HepG2 (cell line): ENCODE measurements around the gene EFHD2. TPM values are rescaled to one million over a fixed set of nuclear protein-coding genes. Genes with fewer than 3 reads are reported as not detected.

ENCODE experiments used
- FOXA3 ChIP-seq: IDR thresholded peaks from 2 replicates; pipeline ENCODE4 v1.6.1; 2016; ENCODE audit warnings: missing genetic modification reagents, missing compliant biosample characterization
- HHEX ChIP-seq: IDR thresholded peaks from 2 replicates; pipeline ENCODE4 v1.6.1; 2016; ENCODE audit warnings: control low read depth
- HNRNPH1 ChIP-seq: fragments of 200-400 bp; formaldehyde crosslinking; optimal IDR thresholded peaks from 2 replicates; pipeline ENCODE3; 2017; ENCODE audit warnings: mild to moderate bottlenecking, low read depth, low read length
- ISX ChIP-seq: sonication (generic); formaldehyde crosslinking; conservative IDR thresholded peaks from 2 replicates; pipeline ENCODE4 v1.5.0; 2020; ENCODE audit warnings: missing genetic modification reagents
- KDM3A ChIP-seq: IDR thresholded peaks from 2 replicates; pipeline ENCODE4 v1.6.1; 2018; ENCODE audit warnings: low read depth, missing compliant biosample characterization
- KLF12 ChIP-seq: sonication (generic); formaldehyde crosslinking; IDR thresholded peaks from 2 replicates; pipeline ENCODE4 v1.4.0; 2020; ENCODE audit warnings: missing genetic modification reagents, borderline replicate concordance
- MTA1 ChIP-seq: sonication (generic); formaldehyde crosslinking; IDR thresholded peaks from 2 replicates; pipeline ENCODE4 v1.4.0; 2020; ENCODE audit warnings: missing genetic modification reagents, mild to moderate bottlenecking, borderline replicate concordance
- ZKSCAN8 ChIP-seq: IDR thresholded peaks from 2 replicates; pipeline ENCODE4 v1.6.1; 2016; ENCODE audit warnings: borderline replicate concordance, missing genetic modification reagents, missing compliant biosample characterization
- ZNF276 ChIP-seq: sonication (generic); formaldehyde crosslinking; IDR thresholded peaks from 2 replicates; pipeline ENCODE4 v1.4.0; 2020; ENCODE audit warnings: mild to moderate bottlenecking, low read depth, missing genetic modification reagents
- ZNF503 ChIP-seq: sonication (generic); formaldehyde crosslinking; IDR thresholded peaks from 2 replicates; pipeline ENCODE4 v1.4.0; 2020; ENCODE audit warnings: missing genetic modification reagents
- ZNF556 ChIP-seq: sonication (generic); formaldehyde crosslinking; IDR thresholded peaks from 2 replicates; pipeline ENCODE4 v1.4.0; 2020; ENCODE audit warnings: mild to moderate bottlenecking, missing genetic modification reagents, borderline replicate concordance
- ZNF710 ChIP-seq: sonication (generic); formaldehyde crosslinking; IDR thresholded peaks from 2 replicates; pipeline ENCODE4 v1.5.0; 2020; ENCODE audit warnings: mild to moderate bottlenecking, missing genetic modification reagents, borderline replicate concordance
- ZNF839 ChIP-seq: sonication (generic); formaldehyde crosslinking; IDR thresholded peaks from 2 replicates; pipeline ENCODE4 v1.4.0; 2020; ENCODE audit warnings: missing genetic modification reagents, mild to moderate bottlenecking, borderline replicate concordance
- polyA plus RNA-seq, 8 experiments: library from polyadenylated mRNA; depleted of rRNA in 3 of 8; stranded (reverse) in 7 of 8; unstranded in 1 of 8; fragments of >200 nt; fragmentation: Illumina TruSeq in 4 of 8; extraction: Trizol in 4 of 8; gene quantifications; 2 replicates each; pipeline versions ENCODE4 v1.2.1 to v1.2.3, GENCODE V29; 2011 to 2016; ENCODE audit warnings: low read depth in 4 of 8, missing spikeins in 1 of 8, mixed read lengths in 1 of 8; ENCODE audit not compliant: insufficient read depth in 1 of 8
- total RNA-seq, 5 experiments: library from RNA; depleted of rRNA; stranded (reverse); fragments of >200 nt; fragmentation: Illumina TruSeq; extraction: Trizol; gene quantifications; 2 replicates each; pipeline ENCODE4 v1.2.3, GENCODE V29; 2016; ENCODE audit warnings: low read depth in 1 of 5
- TF ChIP-seq, protein P1 (sequence below): sonication (generic); formaldehyde crosslinking; IDR thresholded peaks from 2 replicates; pipeline ENCODE4 v1.5.0; 2020; ENCODE audit warnings: mild to moderate bottlenecking, missing genetic modification reagents
- TF ChIP-seq, protein P2 (sequence below): sonication (generic); formaldehyde crosslinking; IDR thresholded peaks from 2 replicates; pipeline ENCODE4 v1.5.1; 2020; ENCODE audit warnings: mild to moderate bottlenecking, missing genetic modification reagents, moderate library complexity

EFHD2 gene
- total and polyA plus RNA-seq, 2 of the 13 experiments (the other 11 are each of a cell fraction or from before 2014, with no cell fraction given) = 9.4 to 12.7 TPM

GRCh38 chr1:15370781-15371520 is 38.7 kb upstream of the EFHD2 start (continued):
- TF ChIP-seq ZNF276 (CRISPR knock-in tag) (no peak), ZNF556 (CRISPR knock-in tag) (0 out of 2 replicates have a peak, but pooled peaks have one; percentile 14), ZNF503 (no peak), ZKSCAN8 (CRISPR knock-in tag) (peak; percentile 99), ISX (CRISPR knock-in tag) (no peak), KDM3A (CRISPR knock-in tag) (0 out of 2 replicates have a peak, but pooled peaks have one; percentile 46), ZNF839 (CRISPR knock-in tag) (no peak), MTA1 (CRISPR knock-in tag) (peak; percentile 44; the same call in 1 of the 2 replicates), ZNF710 (CRISPR knock-in tag) (peak; percentile 50; the same call in 1 of the 2 replicates), KLF12 (CRISPR knock-in tag) (no peak), FOXA3 (no peak), HNRNPH1 (no peak), HHEX (no peak)
- TF ChIP-seq, protein P1, sequence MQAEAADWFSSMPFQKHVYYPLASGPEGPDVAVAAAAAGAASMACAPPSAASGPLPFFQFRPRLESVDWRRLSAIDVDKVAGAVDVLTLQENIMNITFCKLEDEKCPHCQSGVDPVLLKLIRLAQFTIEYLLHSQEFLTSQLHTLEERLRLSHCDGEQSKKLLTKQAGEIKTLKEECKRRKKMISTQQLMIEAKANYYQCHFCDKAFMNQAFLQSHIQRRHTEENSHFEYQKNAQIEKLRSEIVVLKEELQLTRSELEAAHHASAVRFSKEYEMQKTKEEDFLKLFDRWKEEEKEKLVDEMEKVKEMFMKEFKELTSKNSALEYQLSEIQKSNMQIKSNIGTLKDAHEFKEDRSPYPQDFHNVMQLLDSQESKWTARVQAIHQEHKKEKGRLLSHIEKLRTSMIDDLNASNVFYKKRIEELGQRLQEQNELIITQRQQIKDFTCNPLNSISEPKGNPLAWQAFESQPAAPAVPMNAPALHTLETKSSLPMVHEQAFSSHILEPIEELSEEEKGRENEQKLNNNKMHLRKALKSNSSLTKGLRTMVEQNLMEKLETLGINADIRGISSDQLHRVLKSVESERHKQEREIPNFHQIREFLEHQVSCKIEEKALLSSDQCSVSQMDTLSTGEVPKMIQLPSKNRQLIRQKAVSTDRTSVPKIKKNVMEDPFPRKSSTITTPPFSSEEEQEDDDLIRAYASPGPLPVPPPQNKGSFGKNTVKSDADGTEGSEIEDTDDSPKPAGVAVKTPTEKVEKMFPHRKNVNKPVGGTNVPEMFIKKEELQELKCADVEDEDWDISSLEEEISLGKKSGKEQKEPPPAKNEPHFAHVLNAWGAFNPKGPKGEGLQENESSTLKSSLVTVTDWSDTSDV (CRISPR knock-in tag) = no peak
- TF ChIP-seq, protein P2, sequence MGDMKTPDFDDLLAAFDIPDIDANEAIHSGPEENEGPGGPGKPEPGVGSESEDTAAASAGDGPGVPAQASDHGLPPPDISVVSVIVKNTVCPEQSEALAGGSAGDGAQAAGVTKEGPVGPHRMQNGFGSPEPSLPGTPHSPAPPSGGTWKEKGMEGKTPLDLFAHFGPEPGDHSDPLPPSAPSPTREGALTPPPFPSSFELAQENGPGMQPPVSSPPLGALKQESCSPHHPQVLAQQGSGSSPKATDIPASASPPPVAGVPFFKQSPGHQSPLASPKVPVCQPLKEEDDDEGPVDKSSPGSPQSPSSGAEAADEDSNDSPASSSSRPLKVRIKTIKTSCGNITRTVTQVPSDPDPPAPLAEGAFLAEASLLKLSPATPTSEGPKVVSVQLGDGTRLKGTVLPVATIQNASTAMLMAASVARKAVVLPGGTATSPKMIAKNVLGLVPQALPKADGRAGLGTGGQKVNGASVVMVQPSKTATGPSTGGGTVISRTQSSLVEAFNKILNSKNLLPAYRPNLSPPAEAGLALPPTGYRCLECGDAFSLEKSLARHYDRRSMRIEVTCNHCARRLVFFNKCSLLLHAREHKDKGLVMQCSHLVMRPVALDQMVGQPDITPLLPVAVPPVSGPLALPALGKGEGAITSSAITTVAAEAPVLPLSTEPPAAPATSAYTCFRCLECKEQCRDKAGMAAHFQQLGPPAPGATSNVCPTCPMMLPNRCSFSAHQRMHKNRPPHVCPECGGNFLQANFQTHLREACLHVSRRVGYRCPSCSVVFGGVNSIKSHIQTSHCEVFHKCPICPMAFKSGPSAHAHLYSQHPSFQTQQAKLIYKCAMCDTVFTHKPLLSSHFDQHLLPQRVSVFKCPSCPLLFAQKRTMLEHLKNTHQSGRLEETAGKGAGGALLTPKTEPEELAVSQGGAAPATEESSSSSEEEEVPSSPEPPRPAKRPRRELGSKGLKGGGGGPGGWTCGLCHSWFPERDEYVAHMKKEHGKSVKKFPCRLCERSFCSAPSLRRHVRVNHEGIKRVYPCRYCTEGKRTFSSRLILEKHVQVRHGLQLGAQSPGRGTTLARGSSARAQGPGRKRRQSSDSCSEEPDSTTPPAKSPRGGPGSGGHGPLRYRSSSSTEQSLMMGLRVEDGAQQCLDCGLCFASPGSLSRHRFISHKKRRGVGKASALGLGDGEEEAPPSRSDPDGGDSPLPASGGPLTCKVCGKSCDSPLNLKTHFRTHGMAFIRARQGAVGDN (CRISPR knock-in tag) = peak; percentile 78
